ENCODE data around the gene HDAC4. TPM values are rescaled to one million over a fixed set of nuclear protein-coding genes. Genes with fewer than 3 reads are reported as not detected.

The HDAC4 gene
- total and polyA plus RNA-seq, 2 experiments from 2014 or later = 8.1 to 41.8 TPM

GRCh38 chr2:239065537-239065936 lies 335.3 kb downstream of the HDAC4 start:
- DNase-seq (ENCODE audit: low spot score) = no peak
- Histone ChIP-seq H4K20me1 (replicated peaks; ENCODE audit: insufficient read depth) (no peaks in the 10 kb centered on the region), H3K36me3 (ENCODE audit: insufficient read depth) (no peaks in the 10 kb centered on the region), H3K79me2 (replicated peaks; ENCODE audit: insufficient read depth) (no peaks in the 10 kb centered on the region), H2AFZ (no peak overlapping the region), H3K4me1 (ENCODE audit: insufficient read depth) (no peaks in the 10 kb centered on the region), H3F3A (replicated peaks; ENCODE audit: low read depth) (no peaks in the 10 kb centered on the region), H3K4me2 (no peak overlapping the region), H3K4me3 (no peak overlapping the region), H3K9me2 (ENCODE audit: insufficient read depth) (no peaks in the 10 kb centered on the region), H3K27me3 (ENCODE audit: insufficient read depth) (no peaks in the 10 kb centered on the region), H3K27ac (ENCODE audit: low read depth) (no peak overlapping the region)
- no peak for TF ChIP-seq EZH2 (IDR thresholded peaks at IDR 0.05; ENCODE audit: low read depth, unreplicated experiment)
- TF ChIP-seq NANOG (IDR thresholded peaks at IDR 0.05; ENCODE audit: borderline replicate concordance) = no peak
- no peak for TF ChIP-seq ZNF331 (CRISPR knock-in tag; IDR thresholded peaks at IDR 0.05; ENCODE audit: low read depth)
- no peak overlapping the region for H3K27ac Mint-ChIP-seq
- H3K36me3 Mint-ChIP-seq (ENCODE audit: low read depth) = peaks cover 20% of the 10 kb centered on the region; the same call in 2 of the 3 replicates
- H3K4me3 Mint-ChIP-seq = no peak overlapping the region
- H3K4me1 Mint-ChIP-seq = no peaks in the 10 kb centered on the region; the same call in 1 of the 3 replicates
- no peaks in the 10 kb centered on the region for H3K9me3 Mint-ChIP-seq
- peaks cover 5% of the 10 kb centered on the region for H3K27me3 Mint-ChIP-seq (ENCODE audit: insufficient read depth, low read depth, poor library complexity)
- no peak for ATAC-seq

- Histone ChIP-seq H2AFZ (no peak overlapping the region), H3K36me3 (ENCODE audit: insufficient read depth) (no peaks in the 10 kb centered on the region), H3K27ac (ENCODE audit: low read depth) (no peak overlapping the region), H3K4me1 (ENCODE audit: insufficient read depth) (no peaks in the 10 kb centered on the region), H3K4me3 (no peak overlapping the region), H3K9me2 (ENCODE audit: insufficient read depth) (no peaks in the 10 kb centered on the region), H4K20me1 (replicated peaks; ENCODE audit: insufficient read depth) (no peaks in the 10 kb centered on the region), H3K79me2 (replicated peaks; ENCODE audit: insufficient read depth) (no peaks in the 10 kb centered on the region), H3F3A (replicated peaks; ENCODE audit: low read depth) (no peaks in the 10 kb centered on the region), H3K4me2 (no peak overlapping the region), H3K27me3 (ENCODE audit: insufficient read depth) (no peaks in the 10 kb centered on the region)
- no peak for TF ChIP-seq ETS1 (IDR thresholded peaks at IDR 0.05)
- TF ChIP-seq REST (IDR thresholded peaks at IDR 0.05; ENCODE audit: unreplicated experiment) = no peak
- TF ChIP-seq CTCF (conservative IDR thresholded peaks at IDR 0.05; ENCODE audit: low read depth in 2 of 2) = no peak
- no peak for TF ChIP-seq ZNF114 (CRISPR knock-in tag; IDR thresholded peaks at IDR 0.05)
- no peak for TF ChIP-seq JUNB (IDR thresholded peaks at IDR 0.05; ENCODE audit: unreplicated experiment)
- no peak for TF ChIP-seq ZNF331 (CRISPR knock-in tag; IDR thresholded peaks at IDR 0.05; ENCODE audit: low read depth)
- no peak for TF ChIP-seq STAT1 (IDR thresholded peaks at IDR 0.05; ENCODE audit: unreplicated experiment)
- no peak for TF ChIP-seq CREB1 (CRISPR knock-in tag; IDR thresholded peaks at IDR 0.05; ENCODE audit: low read depth)
- ATAC-seq (no peak), DNase-seq (ENCODE audit: low spot score) (no peak)
- peaks cover 15% of the 10 kb centered on the region; the same call in 2 of the 3 replicates for H3K36me3 Mint-ChIP-seq (ENCODE audit: low read depth)
- H3K27ac Mint-ChIP-seq = no peak overlapping the region
- H3K4me3 Mint-ChIP-seq = no peak overlapping the region
- no peaks in the 10 kb centered on the region for H3K9me3 Mint-ChIP-seq
- H3K27me3 Mint-ChIP-seq (ENCODE audit: insufficient read depth, low read depth, poor library complexity) = peaks cover 5% of the 10 kb centered on the region
- no peaks in the 10 kb centered on the region; the same call in 1 of the 3 replicates for H3K4me1 Mint-ChIP-seq
Observed at GRCh38 chr2:239064891-239065290, 335.9 kb downstream of the HDAC4 start.

Data from GM23338 (cell line).